Pulmonary artery endothelial cell (primary cell): Measurements from ENCODE around the gene NCBP1. TPM values are rescaled to one million over a fixed set of nuclear protein-coding genes. Genes with fewer than 3 reads are reported as not detected.

Source experiments
- DNase-seq: peaks from one replicate; pipeline ENCODE4 v3.0.0-alpha.2; 2011; ENCODE audit warnings: low read depth, low spot score
- total RNA-seq: library from RNA; depleted of rRNA; stranded (reverse); fragments of >200 nt; gene quantifications from 2 replicates; pipeline ENCODE4 v1.2.3, GENCODE V29; 2014

NCBP1 gene
- total RNA-seq, 1 donor from 2014 or later, result 40.4 TPM

DNA sequence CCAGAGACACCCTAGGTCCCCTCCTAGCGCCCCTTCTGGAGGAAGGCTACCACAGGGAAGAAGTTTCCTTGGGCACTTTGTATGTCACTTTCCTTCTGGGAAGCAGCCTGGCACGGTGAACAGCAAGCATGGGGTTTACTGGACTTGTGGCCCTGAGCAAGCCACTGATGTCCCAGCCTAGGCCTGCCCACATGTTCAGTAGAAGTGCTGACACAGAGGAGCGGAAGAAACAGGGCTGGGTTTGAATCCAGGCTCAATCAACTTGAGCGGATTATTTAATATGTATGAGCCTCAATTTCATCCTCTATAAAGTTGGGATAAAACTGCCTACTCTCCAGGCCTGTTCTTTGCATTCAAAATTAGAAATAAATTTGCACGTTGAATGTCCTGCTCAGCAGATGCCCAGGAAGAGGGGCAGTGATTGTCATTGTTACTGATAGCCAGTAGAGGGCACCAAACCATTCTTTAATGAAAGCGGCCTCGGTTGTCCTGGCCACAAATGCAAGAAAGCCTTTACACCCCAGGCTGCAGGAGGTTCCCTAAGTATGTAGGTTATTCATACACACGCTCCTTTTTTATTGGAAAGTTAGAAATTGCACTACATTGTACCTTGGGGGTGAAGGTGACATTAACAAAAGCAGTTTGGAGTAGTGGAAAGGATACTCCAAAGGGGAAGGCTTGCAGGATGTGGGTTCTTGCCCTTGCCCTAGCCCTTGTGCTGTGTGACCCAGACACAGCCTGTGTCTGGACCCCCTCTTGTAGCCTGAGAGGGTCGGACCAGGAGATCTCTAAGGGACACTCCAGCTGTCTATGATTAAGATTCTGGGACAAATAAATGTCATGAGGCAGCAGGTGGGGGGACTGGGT lies 77.0 kb downstream of the NCBP1 start:
- peak; percentile 26 for DNase-seq

DNA sequence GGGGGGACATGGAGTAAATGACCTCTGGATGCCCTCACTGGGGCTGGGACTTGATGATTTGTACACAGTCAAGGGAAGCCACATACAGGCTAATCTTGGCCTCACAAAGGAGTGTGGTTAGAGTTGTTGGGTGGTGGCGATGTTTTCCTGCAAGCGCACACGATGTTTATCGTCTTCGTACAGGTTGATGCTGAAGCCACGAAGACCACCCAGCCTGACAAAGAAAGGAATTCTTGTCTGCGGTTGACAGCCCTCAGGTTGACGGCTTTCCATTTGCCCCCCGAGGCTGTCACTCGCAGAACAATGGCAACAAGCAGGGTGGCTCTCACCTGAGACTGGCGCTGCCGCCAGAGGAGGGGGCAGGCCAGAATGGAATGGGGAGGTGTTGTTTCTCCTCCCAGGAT lies 77.6 kb downstream of the NCBP1 start:
- no peak for DNase-seq

DNA sequence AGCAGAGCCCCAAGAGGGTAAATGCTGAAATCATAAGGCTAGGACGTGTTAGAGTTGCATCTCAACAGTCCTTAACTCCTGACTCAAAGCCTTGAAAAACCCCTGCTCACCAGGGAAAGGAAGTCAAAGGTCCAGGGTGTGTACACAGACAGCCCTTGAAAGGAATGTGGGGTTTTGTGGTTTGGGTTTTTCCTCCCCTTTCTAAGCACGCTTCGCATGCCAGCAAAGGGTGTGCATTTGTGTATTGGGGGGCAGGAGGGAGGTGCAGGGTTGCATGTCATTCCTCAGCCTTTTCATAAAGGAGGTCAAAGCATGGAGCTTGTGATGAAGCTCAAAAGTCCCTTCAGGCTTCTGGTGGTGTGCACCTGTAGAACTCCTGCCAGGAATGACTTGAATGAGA lies 80.8 kb downstream of the NCBP1 start:
- DNase-seq, result no peak

DNA sequence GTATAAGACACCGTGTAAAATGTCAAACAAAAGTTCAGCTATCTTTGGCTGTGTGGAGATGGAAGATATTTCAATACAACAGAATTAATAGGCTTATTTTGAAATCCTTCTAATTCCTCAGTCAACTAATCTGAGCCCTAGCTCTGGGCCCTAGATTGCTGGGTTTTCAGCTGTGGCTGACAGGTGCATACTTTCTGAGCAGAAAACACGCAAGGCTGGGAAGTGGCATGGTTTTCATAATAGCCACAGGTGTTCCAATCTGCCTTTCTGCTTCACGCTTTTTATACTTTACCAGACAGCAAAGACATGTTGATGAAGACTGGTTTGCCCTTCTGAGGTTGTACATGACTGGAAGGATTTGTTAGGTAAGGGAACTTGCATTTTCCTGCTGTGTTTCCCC lies 84.2 kb downstream of the NCBP1 start:
- no peak for DNase-seq

DNA sequence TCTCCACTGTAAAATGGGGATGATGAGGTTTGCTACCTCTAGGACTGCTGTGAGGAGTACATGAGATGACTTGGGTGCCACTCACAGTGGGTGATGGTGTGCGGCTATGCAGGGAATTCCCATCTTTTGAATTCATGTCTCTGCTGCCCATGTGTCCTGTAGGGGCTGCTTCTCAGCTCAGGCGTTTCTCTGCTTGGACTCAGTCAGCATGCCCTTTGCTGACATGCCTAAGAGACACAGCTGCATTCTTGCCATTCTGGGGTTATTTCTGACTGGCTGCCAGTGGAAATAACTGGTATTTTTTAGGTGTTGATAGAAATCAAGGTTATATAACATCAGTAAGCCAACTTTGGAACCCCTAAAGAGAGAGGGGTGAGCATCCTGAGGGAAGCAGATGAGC lies 87.8 kb downstream of the NCBP1 start:
- DNase-seq, result no peak

DNA sequence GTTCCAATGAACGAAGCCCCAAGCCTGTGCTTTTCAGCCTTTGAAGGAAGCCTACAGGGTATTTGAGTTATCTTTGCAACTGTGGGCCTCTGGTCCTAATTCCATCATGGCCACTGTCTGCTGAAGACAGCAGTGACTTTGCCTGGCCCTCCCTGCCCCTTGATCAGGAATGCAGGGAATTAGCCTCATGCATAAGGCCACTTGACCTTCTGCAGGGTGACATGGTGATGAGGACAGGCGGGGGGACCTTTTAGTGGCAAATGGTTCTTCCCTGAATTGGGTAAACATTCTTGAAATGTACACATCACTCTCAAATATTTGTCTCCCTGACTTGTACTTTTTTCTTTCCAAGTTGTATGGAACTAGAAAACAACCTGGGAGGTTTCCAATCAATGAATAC lies 88.7 kb downstream of the NCBP1 start:
- DNase-seq, result no peak

Other genes starting within 250 kb of the NCBP1 start
- 14.0 and 18.2 TPM in 2 replicates for gene TDRD7, start 221.7 kb upstream of the NCBP1 start, total RNA-seq
- 0.26 and 1.5 TPM in 2 replicates for gene TMOD1, start 132.2 kb upstream of the NCBP1 start, total RNA-seq
- 10.0 and 13.2 TPM in 2 replicates for gene TSTD2, start 453 bp upstream of the NCBP1 start, total RNA-seq
- gene XPA, start 63.5 kb downstream of the NCBP1 start, total RNA-seq, result 10.2 and 13.1 TPM in 2 replicates
- not detected in 2 replicates for gene FOXE1, start 219.4 kb downstream of the NCBP1 start, total RNA-seq